Measurements from ENCODE around the gene SMYD3.

DNA sequence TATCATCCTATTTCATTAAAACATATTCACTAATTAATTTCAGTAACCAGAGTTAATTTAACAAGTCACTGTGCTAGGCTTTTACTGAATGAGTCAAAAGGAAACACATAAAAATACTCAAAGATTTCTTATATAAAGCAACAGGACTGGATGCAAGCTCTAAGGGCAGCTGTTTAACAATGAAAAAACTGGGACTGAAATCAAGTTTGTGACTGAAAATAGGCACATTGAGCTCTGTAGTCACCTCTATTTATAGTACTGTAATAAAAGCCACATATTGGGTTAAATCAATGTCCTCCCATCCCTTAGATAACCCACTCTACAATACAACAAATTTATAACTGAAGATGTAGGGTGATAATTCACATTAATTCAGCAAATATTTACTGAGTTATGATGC lies 52.4 kb downstream of the SMYD3 start:
- TF ChIP-seq, protein P1, sequence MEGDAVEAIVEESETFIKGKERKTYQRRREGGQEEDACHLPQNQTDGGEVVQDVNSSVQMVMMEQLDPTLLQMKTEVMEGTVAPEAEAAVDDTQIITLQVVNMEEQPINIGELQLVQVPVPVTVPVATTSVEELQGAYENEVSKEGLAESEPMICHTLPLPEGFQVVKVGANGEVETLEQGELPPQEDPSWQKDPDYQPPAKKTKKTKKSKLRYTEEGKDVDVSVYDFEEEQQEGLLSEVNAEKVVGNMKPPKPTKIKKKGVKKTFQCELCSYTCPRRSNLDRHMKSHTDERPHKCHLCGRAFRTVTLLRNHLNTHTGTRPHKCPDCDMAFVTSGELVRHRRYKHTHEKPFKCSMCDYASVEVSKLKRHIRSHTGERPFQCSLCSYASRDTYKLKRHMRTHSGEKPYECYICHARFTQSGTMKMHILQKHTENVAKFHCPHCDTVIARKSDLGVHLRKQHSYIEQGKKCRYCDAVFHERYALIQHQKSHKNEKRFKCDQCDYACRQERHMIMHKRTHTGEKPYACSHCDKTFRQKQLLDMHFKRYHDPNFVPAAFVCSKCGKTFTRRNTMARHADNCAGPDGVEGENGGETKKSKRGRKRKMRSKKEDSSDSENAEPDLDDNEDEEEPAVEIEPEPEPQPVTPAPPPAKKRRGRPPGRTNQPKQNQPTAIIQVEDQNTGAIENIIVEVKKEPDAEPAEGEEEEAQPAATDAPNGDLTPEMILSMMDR (conservative IDR thresholded peaks at IDR 0.05; ENCODE audit: low read length), result no peak
- TF ChIP-seq EZH2phosphoT487 (IDR thresholded peaks at IDR 0.05; ENCODE audit: borderline replicate concordance), result no peak

All from Loucy (cell line).